ENCODE data around the gene STIP1.

DNA sequence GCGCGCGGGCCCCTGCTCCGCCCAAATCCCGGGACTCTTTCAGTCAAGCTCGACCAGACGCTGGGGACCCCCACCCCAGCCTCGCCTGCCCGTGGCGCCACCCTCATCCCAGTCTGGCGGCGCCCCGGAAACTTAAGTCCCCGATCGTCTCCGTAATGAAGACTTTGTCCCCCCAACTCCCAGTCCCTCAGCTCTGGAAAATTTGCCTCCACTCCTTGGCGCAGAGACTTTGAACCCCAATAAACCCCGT, 65.7 kb downstream of the STIP1 start:
- no peak for TF ChIP-seq EZH2 (IDR thresholded peaks at IDR 0.05; ENCODE audit: low read depth)
- TF ChIP-seq, protein P1, sequence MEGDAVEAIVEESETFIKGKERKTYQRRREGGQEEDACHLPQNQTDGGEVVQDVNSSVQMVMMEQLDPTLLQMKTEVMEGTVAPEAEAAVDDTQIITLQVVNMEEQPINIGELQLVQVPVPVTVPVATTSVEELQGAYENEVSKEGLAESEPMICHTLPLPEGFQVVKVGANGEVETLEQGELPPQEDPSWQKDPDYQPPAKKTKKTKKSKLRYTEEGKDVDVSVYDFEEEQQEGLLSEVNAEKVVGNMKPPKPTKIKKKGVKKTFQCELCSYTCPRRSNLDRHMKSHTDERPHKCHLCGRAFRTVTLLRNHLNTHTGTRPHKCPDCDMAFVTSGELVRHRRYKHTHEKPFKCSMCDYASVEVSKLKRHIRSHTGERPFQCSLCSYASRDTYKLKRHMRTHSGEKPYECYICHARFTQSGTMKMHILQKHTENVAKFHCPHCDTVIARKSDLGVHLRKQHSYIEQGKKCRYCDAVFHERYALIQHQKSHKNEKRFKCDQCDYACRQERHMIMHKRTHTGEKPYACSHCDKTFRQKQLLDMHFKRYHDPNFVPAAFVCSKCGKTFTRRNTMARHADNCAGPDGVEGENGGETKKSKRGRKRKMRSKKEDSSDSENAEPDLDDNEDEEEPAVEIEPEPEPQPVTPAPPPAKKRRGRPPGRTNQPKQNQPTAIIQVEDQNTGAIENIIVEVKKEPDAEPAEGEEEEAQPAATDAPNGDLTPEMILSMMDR (conservative IDR thresholded peaks at IDR 0.05): no peak
